Activated T-cell treated with anti-CD3 and anti-CD28 coated beads for 1 hour (primary cell): ENCODE measurements around the gene CD28.
"Not testable (repeated sequence)": the region's sequence is repeated elsewhere in the genome, so short reads cannot be mapped to it uniquely, and the experiment has no call there.

ENCODE experiments used
- DNase-seq: peaks from one replicate; pipeline ENCODE4 v3.0.0-alpha.2; 2020; ENCODE audit warnings: low read depth

Gene CD28

DNA sequence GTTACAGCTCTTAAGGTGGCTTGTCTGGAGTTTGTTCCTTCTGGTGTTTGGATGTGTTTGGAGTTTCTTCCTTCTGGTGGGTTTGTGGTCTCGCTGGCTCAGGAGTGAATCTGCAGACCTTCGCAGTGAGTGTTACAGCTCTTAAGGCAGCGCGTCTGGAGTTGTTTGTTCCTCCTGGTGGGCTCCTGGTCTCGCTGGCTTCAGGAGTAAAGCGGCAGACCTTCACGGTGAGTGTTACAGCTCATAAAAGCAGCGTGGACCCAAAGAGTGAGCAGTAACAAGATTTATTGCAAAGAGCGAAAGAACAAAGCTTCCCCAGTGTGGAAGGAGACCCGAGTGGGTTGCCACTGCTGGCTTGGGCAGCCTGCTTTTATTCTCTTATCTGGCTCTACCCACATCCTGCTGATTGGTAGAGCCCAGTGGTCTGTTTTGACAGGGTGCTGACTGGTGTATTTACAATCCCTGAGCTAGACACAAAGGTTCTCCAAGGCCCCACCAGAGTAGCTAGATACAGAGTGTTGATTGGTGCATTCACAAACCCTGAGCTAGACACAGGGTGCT, 78.4 kb downstream of the CD28 start:
- not testable (repeated sequence) for DNase-seq

GRCh38 chr2:203785391-203786110, 79.1 kb downstream of the CD28 start:
- DNase-seq = not testable (repeated sequence)

- DNase-seq = no peak
These were observed 80.3 kb downstream of the CD28 start for GRCh38 chr2:203786549-203787351.

- no peak for DNase-seq
These were observed 81.5 kb downstream of the CD28 start for GRCh38 chr2:203787979-203788378.
